DMS114 treated with DMSO at 0.1 percent for 48 hours (cell line): Measurements from ENCODE around the gene ANO9.
"Not testable (repeated sequence)": the region's sequence is repeated elsewhere in the genome, so short reads cannot be mapped to it uniquely, and the experiment has no call there.

Experiments used
- DNase-seq: peaks from one replicate; lab custom pipeline; 2025; ENCODE audit not compliant: unreplicated experiment; lab: John Stamatoyannopoulos, UW

Gene ANO9

GRCh38 chr11:417652-418342, 24.0 kb downstream of the ANO9 start:
- DNase-seq: no peak

GRCh38 chr11:416757-417621, 24.8 kb downstream of the ANO9 start:
- DNase-seq: no peak

GRCh38 chr11:416051-416756, 25.6 kb downstream of the ANO9 start:
- DNase-seq: no peak

- no peak for DNase-seq
These were observed 26.2 kb downstream of the ANO9 start for GRCh38 chr11:415640-416041.

- no peak for DNase-seq
These were observed 27.4 kb downstream of the ANO9 start for GRCh38 chr11:414318-414857.

- no peak for DNase-seq
These were observed 28.4 kb downstream of the ANO9 start for GRCh38 chr11:413120-414081.

- DNase-seq: no peak
These were observed 29.1 kb downstream of the ANO9 start for GRCh38 chr11:412641-413119.

GRCh38 chr11:411520-411919, 30.3 kb downstream of the ANO9 start:
- not testable (repeated sequence) for DNase-seq

GRCh38 chr11:410711-411110, 31.1 kb downstream of the ANO9 start:
- DNase-seq: not testable (repeated sequence)

- DNase-seq: no peak
These were observed 32.0 kb downstream of the ANO9 start for GRCh38 chr11:409600-410483.

GRCh38 chr11:409008-409599, 32.7 kb downstream of the ANO9 start:
- no peak for DNase-seq

GRCh38 chr11:408154-409007, 33.4 kb downstream of the ANO9 start:
- no peak for DNase-seq

GRCh38 chr11:407651-408123, 34.1 kb downstream of the ANO9 start:
- DNase-seq: no peak

- DNase-seq: no peak
These were observed 34.8 kb downstream of the ANO9 start for GRCh38 chr11:406796-407650.

- DNase-seq: no peak
These were observed 35.6 kb downstream of the ANO9 start for GRCh38 chr11:405954-406795.
